HG03457 (cell line): ENCODE results near the gene PBRM1.
A peak's percentile ranks its signal among the peaks of the same experiment; 100 is the strongest.
"Not testable (repeated sequence)": the region's sequence is repeated elsewhere in the genome, so short reads cannot be mapped to it uniquely, and the experiment has no call there.

Experiments
- ATAC-seq: cut with Tn5 transposase; IDR thresholded peaks from one replicate; pipeline ENCODE4 v1.9.1; 2021; ENCODE audit warnings: moderate number of reproducible peaks; ENCODE audit not compliant: unreplicated experiment

Gene PBRM1

GRCh38 chr3:52704611-52705437, 19.1 kb upstream of the PBRM1 start:
- peak; percentile 3 for ATAC-seq

- ATAC-seq, result no peak
These were observed 17.6 kb upstream of the PBRM1 start for GRCh38 chr3:52703341-52703740.

- no peak for ATAC-seq
These were observed 11.9 kb upstream of the PBRM1 start for GRCh38 chr3:52697632-52697965.

- no peak for ATAC-seq
These were observed 11.3 kb upstream of the PBRM1 start for GRCh38 chr3:52696830-52697631.

- ATAC-seq, result no peak
These were observed 10.3 kb upstream of the PBRM1 start for GRCh38 chr3:52695798-52696671.

GRCh38 chr3:52694528-52695189, 8.9 kb upstream of the PBRM1 start:
- ATAC-seq, result no peak

- ATAC-seq, result no peak
These were observed 7.4 kb upstream of the PBRM1 start for GRCh38 chr3:52693071-52693470.

- ATAC-seq, result no peak
These were observed 4.8 kb upstream of the PBRM1 start for GRCh38 chr3:52690560-52690959.

GRCh38 chr3:52689151-52689550, 3.4 kb upstream of the PBRM1 start:
- no peak for ATAC-seq

- no peak for ATAC-seq
These were observed 2.6 kb upstream of the PBRM1 start for GRCh38 chr3:52688266-52688665.

GRCh38 chr3:52685285-52685708, 416 bp downstream of the PBRM1 start:
- peak; percentile 78 for ATAC-seq

- ATAC-seq, result no peak
These were observed 1.5 kb downstream of the PBRM1 start for GRCh38 chr3:52684184-52684583.

GRCh38 chr3:52683611-52684010, 2.1 kb downstream of the PBRM1 start:
- no peak for ATAC-seq

- no peak for ATAC-seq
These were observed 3.7 kb downstream of the PBRM1 start for GRCh38 chr3:52682016-52682415.

- no peak for ATAC-seq
These were observed 4.1 kb downstream of the PBRM1 start for GRCh38 chr3:52681596-52681995.

- no peak for ATAC-seq
These were observed 5.9 kb downstream of the PBRM1 start for GRCh38 chr3:52679811-52680210.

GRCh38 chr3:52679199-52679538, 6.5 kb downstream of the PBRM1 start:
- ATAC-seq, result no peak

GRCh38 chr3:52678265-52679198, 7.2 kb downstream of the PBRM1 start:
- no peak for ATAC-seq

GRCh38 chr3:52676201-52676600, 9.5 kb downstream of the PBRM1 start:
- not testable (repeated sequence) for ATAC-seq

- no peak for ATAC-seq
These were observed 14.0 kb downstream of the PBRM1 start for GRCh38 chr3:52671676-52672075.
